AG08395 (cell line): Measurements from ENCODE around the gene TCAP.
A peak's percentile ranks its signal among the peaks of the same experiment; 100 is the strongest.

Experiments
- DNase-seq: peaks from one replicate; pipeline ENCODE4 v3.0.0; 2012; ENCODE audit warnings: mixed read lengths, low spot score

TCAP gene

GRCh38 chr17:39683295-39683939, 18.3 kb downstream of the TCAP start:
- DNase-seq, result no peak

GRCh38 chr17:39684369-39685192, 19.4 kb downstream of the TCAP start:
- DNase-seq, result no peak

- DNase-seq, result no peak
Measured at GRCh38 chr17:39687101-39687545, 22.0 kb downstream of the TCAP start.

GRCh38 chr17:39687546-39688474, 22.7 kb downstream of the TCAP start, which contains the start of gene PGAP3:
TSS of gene PGAP3 (minus strand) at chr17:39688057. CDS start at chr17:39688014, 43 bp downstream.
- peak; percentile 97 for DNase-seq

GRCh38 chr17:39688475-39688835, 23.3 kb downstream of the TCAP start:
- DNase-seq, result no peak

GRCh38 chr17:39688945-39689344, 23.8 kb downstream of the TCAP start:
- no peak for DNase-seq

GRCh38 chr17:39694593-39694992, 29.4 kb downstream of the TCAP start:
- no peak for DNase-seq

- no peak for DNase-seq
Measured at GRCh38 chr17:39695089-39695474, 29.9 kb downstream of the TCAP start.

- no peak for DNase-seq
Measured at GRCh38 chr17:39696731-39697130, 31.6 kb downstream of the TCAP start.

GRCh38 chr17:39697961-39698360, 32.8 kb downstream of the TCAP start:
- no peak for DNase-seq

GRCh38 chr17:39699157-39699817, 34.1 kb downstream of the TCAP start:
- DNase-seq, result peak; percentile 21

GRCh38 chr17:39699818-39700147, 34.6 kb downstream of the TCAP start, which contains the start of gene ERBB2:
TSS of gene ERBB2 (plus strand) at chr17:39700064. CDS start at chr17:39700239, 175 bp downstream.
- peak; percentile 90 for DNase-seq

- DNase-seq, result peak; percentile 59
Measured at GRCh38 chr17:39700148-39700987, 35.2 kb downstream of the TCAP start.

GRCh38 chr17:39701012-39701783, 36.0 kb downstream of the TCAP start:
- DNase-seq, result no peak

GRCh38 chr17:39701784-39702422, 36.8 kb downstream of the TCAP start:
- no peak for DNase-seq

- DNase-seq, result no peak
Measured at GRCh38 chr17:39702901-39703893, 38.0 kb downstream of the TCAP start.

GRCh38 chr17:39703913-39704312, 38.8 kb downstream of the TCAP start:
- no peak for DNase-seq

GRCh38 chr17:39704821-39705551, 39.8 kb downstream of the TCAP start:
- peak; percentile 41 for DNase-seq
